Measurements from ENCODE around the gene P3H2. TPM values are rescaled to one million over a fixed set of nuclear protein-coding genes. Genes with fewer than 3 reads are reported as not detected.
A peak's percentile ranks its signal among the peaks of the same experiment; 100 is the strongest.

The P3H2 gene
- total and polyA plus RNA-seq, 2 donors: 9.8 to 12.7 TPM

DNA sequence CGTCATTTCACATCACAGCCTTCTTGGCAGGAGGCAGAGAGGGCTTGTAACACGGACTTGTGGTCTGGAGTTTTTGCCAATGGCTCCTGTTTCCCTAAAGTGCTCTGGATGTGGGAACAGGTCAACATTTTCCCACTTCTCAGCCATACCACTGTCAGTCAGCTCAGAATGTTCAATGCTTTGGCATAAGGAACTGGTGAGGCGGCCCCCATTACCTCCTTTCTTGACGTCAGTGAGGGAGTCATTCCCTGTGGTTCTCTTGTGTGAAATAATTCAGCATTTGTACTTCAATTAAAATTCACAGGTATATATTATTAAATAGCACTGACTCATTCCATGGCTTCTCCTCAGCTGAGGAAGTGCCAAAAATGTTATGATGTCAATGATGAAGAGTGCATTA, 167.1 kb downstream of the P3H2 start:
- no peak overlapping the region for H3K4me3 ChIP-seq (ENCODE audit: low read depth, low read length)
- H3K36me3 ChIP-seq (ENCODE audit: insufficient read depth): no peaks in the 10 kb centered on the region
- no peak overlapping the region for H3K27ac ChIP-seq (ENCODE audit: low read depth)
- WGBS: 68% methylated on average over 4 of the region's 4 CpGs
- no peak for DNase-seq (ENCODE audit: extremely low spot score)
- no peaks in the 10 kb centered on the region for H3K4me1 ChIP-seq (ENCODE audit: insufficient read depth)

DNA sequence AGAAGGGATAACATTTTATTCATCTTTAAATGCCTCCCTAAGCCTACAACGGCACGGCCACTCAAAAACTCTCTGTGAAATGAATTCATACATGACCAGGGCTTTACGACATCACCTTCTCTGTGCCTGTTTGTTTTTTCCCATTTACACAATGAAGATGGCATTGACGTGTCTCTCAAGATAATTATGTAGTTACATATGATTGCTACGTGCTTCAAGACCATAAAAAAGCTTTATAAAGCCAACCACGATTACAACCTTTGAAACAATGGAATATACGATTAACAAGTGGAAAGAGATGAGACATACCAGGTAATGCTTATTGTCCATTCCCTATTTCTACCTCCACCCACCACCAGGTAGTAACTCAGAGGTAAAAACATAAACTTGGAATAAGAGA, 168.4 kb downstream of the P3H2 start:
- 79% methylated on average over 7 of the region's 7 CpGs for WGBS
- no peak overlapping the region for H3K4me3 ChIP-seq (ENCODE audit: low read depth, low read length)

DNA sequence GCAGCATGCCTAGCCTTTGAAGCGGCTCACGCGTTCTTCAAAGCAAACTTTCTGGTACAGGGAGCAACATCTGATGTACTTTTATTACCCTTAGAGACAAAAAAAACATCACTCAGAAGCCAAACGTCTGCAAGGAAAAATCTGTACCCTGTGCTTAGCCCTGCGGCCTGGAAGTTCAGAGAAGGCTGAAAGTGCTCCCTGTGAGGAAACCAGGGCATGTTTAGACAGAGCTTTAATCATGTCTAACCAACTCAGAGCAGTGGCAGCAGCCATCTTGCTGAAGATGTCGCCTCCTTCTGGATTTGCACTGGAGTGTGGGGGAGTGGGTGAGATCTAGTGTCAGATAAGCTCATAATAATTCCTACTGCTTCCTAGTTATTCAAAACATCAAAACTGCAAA, 170.4 kb downstream of the P3H2 start:
- Histone ChIP-seq H3K27ac (ENCODE audit: low read depth) (no peak overlapping the region), H3K4me3 (ENCODE audit: low read depth, low read length) (no peak overlapping the region), H3K4me1 (ENCODE audit: insufficient read depth) (no peaks in the 10 kb centered on the region), H3K36me3 (ENCODE audit: insufficient read depth) (no peaks in the 10 kb centered on the region)
- DNase-seq (ENCODE audit: extremely low spot score): no peak
- 51% methylated on average over 6 of the region's 6 CpGs for WGBS

More for the DNA sequence above, 168.4 kb downstream of the P3H2 start:
- no peak for DNase-seq (ENCODE audit: extremely low spot score)
- H3K27ac ChIP-seq (ENCODE audit: low read depth): no peak overlapping the region
- no peaks in the 10 kb centered on the region for H3K36me3 ChIP-seq (ENCODE audit: insufficient read depth)
- H3K4me1 ChIP-seq (ENCODE audit: insufficient read depth): no peaks in the 10 kb centered on the region

DNA sequence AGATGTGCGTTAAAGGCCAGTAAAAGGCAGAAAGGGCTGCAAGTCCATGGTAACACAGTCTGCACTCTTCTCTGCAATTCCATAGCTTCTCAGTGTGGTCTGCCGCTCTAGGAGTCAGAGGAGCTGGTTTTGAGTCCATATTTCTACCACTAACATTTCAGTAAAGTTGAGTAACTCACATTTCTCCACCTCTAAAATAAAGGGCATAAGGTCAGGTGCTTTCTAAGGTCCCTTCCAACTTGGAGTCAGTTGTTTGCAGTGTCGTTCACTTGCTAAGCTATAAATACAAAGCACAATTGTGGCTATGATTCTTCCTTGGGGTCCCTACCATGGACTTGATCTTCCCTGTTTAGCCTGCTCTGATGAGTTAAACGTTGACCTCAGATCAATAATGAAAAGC, 171.1 kb downstream of the P3H2 start:
- H3K4me1 ChIP-seq (ENCODE audit: insufficient read depth): no peaks in the 10 kb centered on the region
- H3K27ac ChIP-seq (ENCODE audit: low read depth): no peak overlapping the region
- no peaks in the 10 kb centered on the region for H3K36me3 ChIP-seq (ENCODE audit: insufficient read depth)
- DNase-seq (ENCODE audit: extremely low spot score): no peak
- no peak overlapping the region for H3K4me3 ChIP-seq (ENCODE audit: low read depth, low read length)
- 74% methylated on average over 4 of the region's 4 CpGs for WGBS

DNA sequence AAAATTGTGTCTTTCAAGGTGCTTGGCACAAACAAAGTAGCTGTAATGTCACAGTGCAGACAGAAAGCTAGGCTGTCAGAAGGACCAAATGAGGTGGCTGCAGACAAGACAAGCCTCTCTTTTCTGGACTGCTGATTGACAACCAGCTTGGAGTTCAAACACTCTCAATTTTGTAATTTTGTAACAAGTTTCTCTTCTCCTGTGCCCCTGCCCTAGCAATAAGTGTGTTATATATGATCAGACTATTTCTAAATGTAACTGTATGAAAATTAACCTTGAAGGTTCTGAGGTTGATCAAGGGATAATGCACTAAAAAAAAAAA, 172.0 kb downstream of the P3H2 start:
- Histone ChIP-seq H3K4me3 (ENCODE audit: low read depth, low read length) (no peak overlapping the region), H3K36me3 (ENCODE audit: insufficient read depth) (no peaks in the 10 kb centered on the region), H3K27ac (ENCODE audit: low read depth) (no peak overlapping the region), H3K4me1 (ENCODE audit: insufficient read depth) (no peaks in the 10 kb centered on the region)
- DNase-seq (ENCODE audit: extremely low spot score): no peak

DNA sequence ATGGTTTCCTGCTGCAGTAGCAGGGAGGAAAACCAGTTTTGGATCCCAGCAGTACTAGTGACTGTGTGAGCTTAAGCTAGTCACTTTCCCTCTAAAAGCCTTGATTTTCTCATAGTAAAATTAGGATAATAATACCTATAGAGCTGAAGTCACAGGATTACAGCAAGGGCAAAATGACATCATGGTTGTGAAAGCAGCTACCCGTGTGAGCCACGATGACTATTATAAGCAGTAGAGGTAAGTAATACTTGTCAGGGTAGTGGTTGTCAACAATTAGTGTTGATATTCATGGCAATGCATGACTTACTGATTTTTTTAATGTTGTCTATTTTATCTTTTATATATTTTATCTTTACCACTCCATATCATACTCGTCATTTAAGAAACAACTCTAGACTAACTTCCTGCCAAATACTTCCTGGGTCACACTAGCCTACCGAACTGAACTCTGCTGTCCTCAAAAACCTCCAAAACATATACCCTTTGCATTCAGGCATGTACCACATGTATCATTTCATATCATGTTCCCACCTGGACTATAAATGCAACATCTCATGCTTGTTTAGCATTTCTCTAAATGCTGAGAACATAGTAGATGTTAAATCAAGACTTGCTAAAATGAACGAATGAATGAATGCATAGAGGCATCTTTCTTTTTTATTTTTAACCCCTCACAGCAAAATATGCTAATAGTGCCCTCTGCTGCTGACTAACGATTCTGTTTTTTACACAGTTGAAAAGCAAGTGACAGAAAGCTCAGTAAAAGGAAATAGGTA, 172.6 kb downstream of the P3H2 start:
- 37% methylated on average over 6 of the region's 6 CpGs for WGBS
- Histone ChIP-seq H3K36me3 (ENCODE audit: insufficient read depth) (no peaks in the 10 kb centered on the region), H3K4me3 (ENCODE audit: low read depth, low read length) (no peak overlapping the region), H3K4me1 (ENCODE audit: insufficient read depth) (no peaks in the 10 kb centered on the region), H3K27ac (ENCODE audit: low read depth) (no peak overlapping the region)
- DNase-seq (ENCODE audit: extremely low spot score): no peak

DNA sequence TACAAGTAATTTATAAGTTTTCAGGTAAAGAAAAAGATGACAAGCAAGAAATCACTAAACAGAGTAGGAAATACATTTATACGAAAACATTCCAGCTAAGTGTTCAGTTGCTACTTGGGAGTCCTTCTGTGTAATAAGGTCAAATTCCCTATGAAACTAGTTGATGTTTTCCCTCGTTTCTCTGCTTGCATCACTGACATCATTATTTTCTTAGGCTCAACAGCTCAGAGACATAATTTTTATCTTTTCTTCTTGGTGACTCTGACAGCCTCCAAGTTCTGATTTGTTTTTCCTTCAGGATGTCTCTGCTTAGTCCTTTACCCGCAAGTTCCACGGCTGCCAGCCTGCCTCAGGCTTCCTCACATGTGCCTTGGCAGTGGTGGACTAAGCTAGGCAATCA, 173.6 kb downstream of the P3H2 start:
- WGBS: 61% methylated on average over 4 of the region's 4 CpGs
- no peak overlapping the region for H3K27ac ChIP-seq (ENCODE audit: low read depth)

DNA sequence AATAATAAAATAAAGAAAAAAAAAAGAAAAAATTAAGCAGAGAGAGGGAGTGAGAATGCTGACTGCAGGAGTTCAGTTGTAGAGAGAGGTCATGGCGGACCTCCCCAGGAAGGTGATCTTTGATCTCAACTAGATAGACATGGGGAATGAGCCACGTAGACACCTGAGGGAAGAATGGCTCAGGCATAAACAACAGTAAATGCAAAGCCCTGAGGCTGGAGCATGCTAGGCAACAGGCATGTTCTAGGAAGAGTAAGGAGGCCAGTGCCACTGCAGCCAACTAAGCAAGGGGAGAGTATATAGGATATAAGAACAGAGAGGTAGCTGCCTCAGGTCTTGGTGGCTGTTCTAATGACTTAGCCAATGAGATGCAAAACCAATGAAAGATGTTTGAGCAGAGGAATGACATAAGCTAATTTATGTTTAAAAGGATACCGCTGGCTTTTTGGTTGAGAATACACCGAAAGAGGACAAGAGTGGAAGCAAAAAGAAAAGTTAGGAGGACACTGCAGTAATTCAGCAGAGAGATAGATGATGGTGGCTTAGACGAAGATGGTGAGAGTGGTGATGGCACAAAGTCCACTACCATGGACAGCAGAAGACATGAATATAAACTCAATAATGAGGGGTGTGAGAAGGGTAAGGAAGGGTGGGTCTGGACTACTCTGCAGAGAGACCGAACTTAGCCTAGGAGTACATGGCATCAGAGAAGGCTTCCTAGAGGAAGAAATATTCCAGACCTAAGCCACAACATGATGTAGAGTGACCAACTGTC, 174.6 kb downstream of the P3H2 start:
- Histone ChIP-seq H3K36me3 (ENCODE audit: insufficient read depth) (no peaks in the 10 kb centered on the region), H3K4me1 (ENCODE audit: insufficient read depth) (no peaks in the 10 kb centered on the region), H3K4me3 (ENCODE audit: low read depth, low read length) (no peak overlapping the region), H3K27ac (ENCODE audit: low read depth) (no peak overlapping the region)
- 88% methylated on average over 6 of the region's 6 CpGs for WGBS
- no peak for DNase-seq (ENCODE audit: extremely low spot score)

More for the DNA sequence above, 173.6 kb downstream of the P3H2 start:
- Histone ChIP-seq H3K4me3 (ENCODE audit: low read depth, low read length) (no peak overlapping the region), H3K36me3 (ENCODE audit: insufficient read depth) (no peaks in the 10 kb centered on the region), H3K4me1 (ENCODE audit: insufficient read depth) (no peaks in the 10 kb centered on the region)
- DNase-seq (ENCODE audit: extremely low spot score): no peak

DNA sequence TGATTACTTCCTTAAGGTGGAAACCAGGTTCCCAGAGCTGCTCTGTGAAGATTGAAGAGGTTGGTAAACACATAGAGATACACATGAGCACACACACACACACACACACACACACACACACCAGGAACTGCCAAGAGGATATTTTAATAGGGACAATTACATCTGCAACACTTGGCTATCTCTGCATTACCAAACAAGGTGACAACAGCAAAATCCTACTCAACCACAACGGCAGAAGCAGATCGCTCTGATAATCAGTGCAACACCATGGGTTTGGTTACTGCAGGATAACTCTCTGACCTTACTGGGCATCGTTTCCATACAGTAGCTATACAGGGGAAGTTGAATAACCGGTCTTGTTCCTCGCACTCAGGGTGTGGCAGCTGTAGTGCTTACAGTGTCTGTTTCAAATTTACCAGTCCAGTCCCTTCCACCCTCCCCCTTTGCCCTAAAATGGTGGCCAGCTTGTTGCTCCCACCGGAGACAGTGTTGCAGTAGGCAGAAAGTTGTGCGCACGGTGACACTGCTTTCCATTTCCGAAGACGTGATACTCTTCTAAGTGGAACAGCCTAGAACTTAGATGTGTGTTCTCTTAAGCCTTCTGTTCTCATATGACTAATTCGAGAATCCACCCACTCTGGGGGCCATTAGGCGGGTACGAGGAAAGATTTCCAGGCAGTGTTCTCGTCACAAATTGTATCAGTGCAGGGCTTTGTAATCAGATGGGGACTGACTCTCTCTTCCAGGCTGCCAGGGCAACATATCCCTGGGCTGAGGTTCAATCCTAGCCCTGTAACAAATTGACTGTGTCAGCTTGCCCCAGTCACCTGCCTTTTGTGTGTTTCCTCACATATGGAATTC, 176.2 kb downstream of the P3H2 start:
- H3K4me3 ChIP-seq (ENCODE audit: low read depth, low read length): no peak overlapping the region
- H3K4me1 ChIP-seq (ENCODE audit: insufficient read depth): no peaks in the 10 kb centered on the region
- peak overlapping the region; percentile 56 for H3K27ac ChIP-seq (ENCODE audit: low read depth)
- 73% methylated on average over 14 of the region's 14 CpGs for WGBS
- peak; percentile 58 for DNase-seq (ENCODE audit: extremely low spot score)
- H3K36me3 ChIP-seq (ENCODE audit: insufficient read depth): no peaks in the 10 kb centered on the region

DNA sequence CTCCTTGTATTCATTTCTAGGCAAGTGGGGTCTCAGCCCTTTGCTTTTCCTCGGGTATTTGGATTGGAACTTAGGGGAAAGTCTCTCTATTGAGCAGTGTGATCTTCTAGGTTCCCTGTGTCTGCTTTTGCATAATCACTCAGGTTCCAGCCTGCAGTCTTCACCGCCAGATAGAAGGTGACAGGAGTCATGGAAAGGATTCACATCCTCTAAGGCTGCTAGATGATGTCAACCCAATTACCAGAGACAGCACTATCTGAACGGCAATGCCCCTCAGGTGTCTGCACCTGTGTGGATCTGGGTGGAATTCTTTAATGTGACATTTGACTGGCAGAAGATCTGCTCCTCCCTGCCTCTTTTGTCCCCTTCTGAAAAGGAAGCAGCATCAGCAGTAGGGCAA, 177.7 kb downstream of the P3H2 start:
- Histone ChIP-seq H3K27ac (ENCODE audit: low read depth) (no peak overlapping the region), H3K4me3 (ENCODE audit: low read depth, low read length) (no peak overlapping the region), H3K4me1 (ENCODE audit: insufficient read depth) (no peaks in the 10 kb centered on the region), H3K36me3 (ENCODE audit: insufficient read depth) (no peaks in the 10 kb centered on the region)
- no peak for DNase-seq (ENCODE audit: extremely low spot score)
- WGBS: 88% methylated on average over 3 of the region's 3 CpGs

DNA sequence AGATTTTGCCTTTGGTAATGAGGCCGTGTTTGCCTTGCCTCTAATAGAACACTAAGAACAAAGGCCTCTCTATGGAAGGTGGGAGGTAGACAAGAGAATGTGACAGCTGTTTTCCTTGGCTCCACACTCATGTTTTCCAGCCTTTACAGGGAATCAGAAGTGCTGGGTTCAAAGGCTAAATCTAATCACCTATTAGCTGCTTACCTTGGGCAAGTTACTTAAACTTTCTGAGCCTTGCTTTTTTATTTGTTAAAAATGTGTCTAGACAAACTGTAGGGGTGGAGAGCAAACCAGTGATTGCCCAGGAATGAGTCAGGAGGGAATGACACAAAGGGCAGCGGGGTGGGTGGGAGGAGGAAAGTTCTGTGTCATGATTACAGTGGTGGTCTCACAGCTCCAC, 179.0 kb downstream of the P3H2 start:
- H3K27ac ChIP-seq (ENCODE audit: low read depth): no peak overlapping the region
- no peaks in the 10 kb centered on the region for H3K36me3 ChIP-seq (ENCODE audit: insufficient read depth)
- 55% methylated on average over 2 of the region's 2 CpGs for WGBS
- DNase-seq (ENCODE audit: extremely low spot score): no peak
- H3K4me1 ChIP-seq (ENCODE audit: insufficient read depth): no peaks in the 10 kb centered on the region
- no peak overlapping the region for H3K4me3 ChIP-seq (ENCODE audit: low read depth, low read length)

DNA sequence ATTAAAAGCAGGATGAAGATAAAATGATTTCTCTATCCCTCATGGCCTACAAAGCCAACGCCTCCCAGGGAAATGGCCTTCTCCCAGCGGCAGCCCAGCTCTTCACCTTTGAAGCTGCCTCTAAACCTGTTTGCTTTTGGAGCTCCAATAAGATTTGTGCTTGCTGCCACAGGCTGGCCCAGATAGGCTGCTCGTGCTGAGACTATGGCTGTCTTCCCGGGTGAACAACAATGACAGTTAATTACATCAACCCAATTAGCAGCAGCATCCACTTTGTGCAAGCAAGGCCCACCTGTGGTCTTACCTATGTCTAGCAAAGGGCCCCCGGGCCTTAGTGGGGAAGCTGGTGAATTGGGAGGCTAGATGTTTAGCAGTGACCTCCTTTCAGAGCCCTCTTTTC, 179.6 kb downstream of the P3H2 start:
- WGBS: 81% methylated on average over 5 of the region's 5 CpGs
- H3K4me1 ChIP-seq (ENCODE audit: insufficient read depth): no peaks in the 10 kb centered on the region
- H3K4me3 ChIP-seq (ENCODE audit: low read depth, low read length): no peak overlapping the region
- DNase-seq (ENCODE audit: extremely low spot score): no peak
- H3K36me3 ChIP-seq (ENCODE audit: insufficient read depth): no peaks in the 10 kb centered on the region
- H3K27ac ChIP-seq (ENCODE audit: low read depth): no peak overlapping the region

DNA sequence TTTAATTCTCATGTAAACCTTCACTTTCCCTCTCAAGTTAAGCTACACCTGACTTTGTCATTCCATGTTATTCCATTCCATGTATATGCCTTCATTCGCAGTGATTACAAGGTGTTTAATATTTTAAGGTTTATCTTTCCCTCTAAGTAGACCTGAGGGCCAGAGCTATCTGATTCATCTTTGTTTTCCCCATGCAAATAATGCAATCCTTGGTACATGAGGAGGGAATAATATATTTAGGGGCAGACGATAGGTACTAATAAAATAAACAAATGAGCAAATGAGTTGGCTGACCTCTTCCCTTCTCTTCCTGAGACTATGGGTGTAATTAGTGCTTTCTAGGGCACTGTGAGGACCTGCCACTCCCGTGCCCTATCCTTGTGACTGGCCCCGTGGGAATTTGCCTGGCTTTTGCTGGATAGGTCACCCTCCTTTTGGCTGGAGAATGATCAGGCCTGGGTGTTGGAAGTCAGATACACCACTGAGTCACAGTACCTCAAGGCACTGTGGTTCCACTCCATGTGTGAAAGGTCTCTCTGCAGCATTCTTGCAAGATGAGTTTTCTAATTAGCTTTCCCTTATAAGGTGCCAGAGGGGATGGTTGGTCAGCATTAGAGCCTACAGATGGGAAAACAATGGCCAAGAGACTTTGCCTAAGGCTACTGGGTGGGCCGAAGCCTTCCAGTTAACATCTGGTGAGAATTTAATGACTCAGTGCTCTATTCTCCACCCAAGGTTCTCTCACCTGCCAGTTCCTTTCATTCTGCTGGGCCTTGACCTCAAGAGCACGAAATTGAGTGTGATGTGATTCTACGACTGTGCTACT, 183.2 kb downstream of the P3H2 start:
- Histone ChIP-seq H3K4me1 (ENCODE audit: insufficient read depth) (no peaks in the 10 kb centered on the region), H3K36me3 (ENCODE audit: insufficient read depth) (no peaks in the 10 kb centered on the region), H3K4me3 (ENCODE audit: low read depth, low read length) (no peak overlapping the region), H3K27ac (ENCODE audit: low read depth) (no peak overlapping the region)
- no peak for DNase-seq (ENCODE audit: extremely low spot score)
- WGBS: 59% methylated on average over 7 of the region's 7 CpGs

All from urinary bladder (tissue), 4 donors.